Thyroid gland (tissue), 4 donors: ENCODE data around the gene INTS1. TPM values are rescaled to one million over a fixed set of nuclear protein-coding genes. Genes with fewer than 3 reads are reported as not detected.
"Not testable (repeated sequence)": the region's sequence is repeated elsewhere in the genome, so short reads cannot be mapped to it uniquely, and the experiment has no call there.

Experiments
- DNase-seq, 2 donors: peaks; one replicate each; pipeline ENCODE4 v3.0.0-alpha.2; 2019
- H3K27ac ChIP-seq, 3 donors: fragments of 200-600 bp; sonication (generic); 1 replicate in 2 of 3; 2 replicates in 1 of 3; pipeline ENCODE4 v1.5.1; 2016 to 2019; ENCODE audit warnings: mild to moderate bottlenecking in 1 of 3, moderate library complexity in 1 of 3
- H3K27me3 ChIP-seq: fragments of 200-600 bp; sonication (generic); one replicate; pipeline ENCODE4 v1.5.1; 2019
- H3K36me3 ChIP-seq, 2 donors: fragments of 200-600 bp; sonication (generic); one replicate each; pipeline ENCODE4 v1.5.1; 2016 to 2019
- H3K4me1 ChIP-seq, 2 donors: fragments of 200-600 bp; sonication (generic); one replicate each; pipeline ENCODE4 v1.5.1; 2017 to 2019
- H3K4me3 ChIP-seq, 3 donors: fragments of 200-600 bp; sonication (generic); replicated peaks in 1 of 3; 1 replicate in 2 of 3; 2 replicates in 1 of 3; pipeline ENCODE4 v1.5.1; 2016; ENCODE audit warnings: mild to moderate bottlenecking in 1 of 3
- H3K9me3 ChIP-seq: fragments of 200-600 bp; sonication (generic); one replicate; pipeline ENCODE4 v1.5.1; 2017
- CTCF ChIP-seq, 6 experiments: fragments of 200-600 bp in 3 of 6; fragments of 450-650 bp in 3 of 6; sonication (generic) in 3 of 6; IDR thresholded peaks; one replicate each; pipeline ENCODE4 v1.5.1; 2016 to 2019; ENCODE audit warnings: antibody characterized with exemption in 6 of 6, mild to moderate bottlenecking in 2 of 6, inconsistent platforms in 1 of 6, moderate library complexity in 1 of 6
- POLR2A ChIP-seq, 2 donors: fragments of 450-650 bp; IDR thresholded peaks; one replicate each; pipeline ENCODE4 v1.6.1; 2017; ENCODE audit warnings: antibody characterized with exemption in 2 of 2, mild to moderate bottlenecking in 2 of 2, moderate library complexity in 1 of 2
- WGBS, 2 donors: methylation state at CpG; one replicate each; pipeline ENCODE4 v1.1.5; 2017; 5-methylcytosine and 5-hydroxymethylcytosine counted together
- intact Hi-C: fragments of 100-400 bp; cut with DNase I; formaldehyde crosslinking; loops from one replicate; pipeline ENCODE4 v1.15.1; 2023
- total RNA-seq, 4 donors: library from RNA; depleted of rRNA; stranded (reverse); fragments of >200 nt; gene quantifications; one replicate each; pipeline ENCODE4 v1.2.3, GENCODE V29; 2016

INTS1 gene
- total RNA-seq, 4 donors from 2014 or later, result 34.5 to 72.3 (median 65.5) TPM

GRCh38 chr7:1521456-1521855 is 17.3 kb upstream of the INTS1 start:
- DNase-seq, result no peak
- Histone ChIP-seq H3K9me3 (no peaks in the 10 kb centered on the region), H3K27me3 (no peaks in the 10 kb centered on the region), H3K36me3 (no peaks in the 10 kb centered on the region), H3K4me1 (no peaks in the 10 kb centered on the region), H3K27ac (no peak overlapping the region), H3K4me3 (no peak overlapping the region)
- intact Hi-C loops, result no loop called here
- WGBS, 2 donors, result 83 to 88% methylated on average over 11 of the region's 11 CpGs
- no peak for TF ChIP-seq CTCF (IDR thresholded peaks at IDR 0.05)
- TF ChIP-seq POLR2A (IDR thresholded peaks at IDR 0.05), result no peak

GRCh38 chr7:1520539-1521234 is 16.5 kb upstream of the INTS1 start:
- Histone ChIP-seq H3K4me3 (no peak overlapping the region), H3K4me1 (no peaks in the 10 kb centered on the region), H3K27ac (no peak overlapping the region), H3K27me3 (no peaks in the 10 kb centered on the region), H3K36me3 (no peaks in the 10 kb centered on the region), H3K9me3 (no peaks in the 10 kb centered on the region)
- intact Hi-C loops, result no loop called here
- DNase-seq, result no peak
- 72 to 74% methylated on average over 26 to 27 of the region's 27 CpGs for WGBS, 2 donors
- TF ChIP-seq POLR2A (IDR thresholded peaks at IDR 0.05), result no peak

GRCh38 chr7:1519322-1519922 is 15.2 kb upstream of the INTS1 start:
- H3K36me3 ChIP-seq, DNase-seq, H3K4me1 ChIP-seq, H3K4me3 ChIP-seq, H3K9me3 ChIP-seq, H3K27ac ChIP-seq, intact Hi-C loops, H3K27me3 ChIP-seq: not testable (repeated sequence)
- 91 to 92% methylated on average over 12 of the region's 12 CpGs for WGBS, 2 donors

- Histone ChIP-seq H3K27me3 (no peaks in the 10 kb centered on the region), H3K4me3 (no peak overlapping the region), H3K9me3 (no peaks in the 10 kb centered on the region), H3K27ac (no peak overlapping the region), H3K36me3 (no peaks in the 10 kb centered on the region), H3K4me1 (no peaks in the 10 kb centered on the region)
- intact Hi-C loops, result no loop called here
- no peak for TF ChIP-seq CTCF (IDR thresholded peaks at IDR 0.05)
- no peak for TF ChIP-seq POLR2A (IDR thresholded peaks at IDR 0.05)
- WGBS, 2 donors, result 81 to 87% methylated on average over 14 to 15 of the region's 18 CpGs
- no peak for DNase-seq
These were observed 12.5 kb upstream of the INTS1 start for GRCh38 chr7:1516586-1517251.

- H3K9me3 ChIP-seq, intact Hi-C loops, DNase-seq, H3K4me3 ChIP-seq, H3K27ac ChIP-seq, H3K27me3 ChIP-seq, H3K36me3 ChIP-seq, H3K4me1 ChIP-seq: not testable (repeated sequence)
- 82 to 83% methylated on average over 17 of the region's 17 CpGs for WGBS, 2 donors
These were observed 11.3 kb upstream of the INTS1 start for GRCh38 chr7:1515509-1515967.

GRCh38 chr7:1514995-1515401 is 10.8 kb upstream of the INTS1 start:
- H3K27ac ChIP-seq, result no peak overlapping the region
- DNase-seq, result no peak
- H3K9me3 ChIP-seq, result no peaks in the 10 kb centered on the region
- 65 to 72% methylated on average over 4 of the region's 4 CpGs for WGBS, 2 donors
- no peak overlapping the region for H3K4me3 ChIP-seq
- H3K27me3 ChIP-seq, result no peaks in the 10 kb centered on the region
- TF ChIP-seq CTCF (IDR thresholded peaks at IDR 0.05) (no peak), POLR2A (IDR thresholded peaks at IDR 0.05) (no peak)
- intact Hi-C loops, result no loop called here
- no peaks in the 10 kb centered on the region for H3K36me3 ChIP-seq
- no peaks in the 10 kb centered on the region for H3K4me1 ChIP-seq
